ENCODE measurements around the gene TMEM170B.

- no peak for TF ChIP-seq BACH2 (CRISPR knock-in tag; IDR thresholded peaks at IDR 0.05; ENCODE audit: borderline replicate concordance)
- no peak for TF ChIP-seq ARNTL (CRISPR knock-in tag; IDR thresholded peaks at IDR 0.05; ENCODE audit: borderline replicate concordance, low read depth)
- TF ChIP-seq TOX (CRISPR knock-in tag; IDR thresholded peaks at IDR 0.05; ENCODE audit: borderline replicate concordance): no peak
- TF ChIP-seq ZNF8 (CRISPR knock-in tag; IDR thresholded peaks at IDR 0.05): no peak
These were observed 26.2 kb downstream of the TMEM170B start for GRCh38 chr6:11563793-11564192.
